A549 treated with RU486 at 1 μM for 4 hours (cell line): ENCODE data around the gene TTLL13. TPM values are rescaled to one million over a fixed set of nuclear protein-coding genes. Genes with fewer than 3 reads are reported as not detected.

Experiments used
- total RNA-seq: library from RNA; stranded (reverse); fragments of 200-300 nt; extraction: Qiagen RNA extraction; gene quantifications from 5 replicates; pipeline ENCODE4 v1.2.3, GENCODE V29; 2022; ENCODE audit warnings: low read depth

Gene TTLL13, protein sequence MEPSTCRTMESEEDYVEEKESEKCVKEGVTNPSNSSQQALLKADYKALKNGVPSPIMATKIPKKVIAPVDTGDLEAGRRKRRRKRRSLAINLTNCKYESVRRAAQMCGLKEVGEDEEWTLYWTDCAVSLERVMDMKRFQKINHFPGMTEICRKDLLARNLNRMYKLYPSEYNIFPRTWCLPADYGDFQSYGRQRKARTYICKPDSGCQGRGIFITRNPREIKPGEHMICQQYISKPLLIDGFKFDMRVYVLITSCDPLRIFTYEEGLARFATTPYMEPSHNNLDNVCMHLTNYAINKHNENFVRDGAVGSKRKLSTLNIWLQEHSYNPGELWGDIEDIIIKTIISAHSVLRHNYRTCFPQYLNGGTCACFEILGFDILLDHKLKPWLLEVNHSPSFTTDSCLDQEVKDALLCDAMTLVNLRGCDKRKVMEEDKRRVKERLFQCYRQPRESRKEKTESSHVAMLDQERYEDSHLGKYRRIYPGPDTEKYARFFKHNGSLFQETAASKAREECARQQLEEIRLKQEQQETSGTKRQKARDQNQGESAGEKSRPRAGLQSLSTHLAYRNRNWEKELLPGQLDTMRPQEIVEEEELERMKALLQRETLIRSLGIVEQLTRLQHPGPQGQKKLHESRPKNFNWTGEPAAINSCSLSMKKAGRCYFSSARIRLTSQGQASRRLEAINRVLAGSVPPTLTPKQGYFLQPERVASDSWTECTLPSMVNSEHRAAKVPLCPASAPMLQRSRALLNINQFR
- 0.27 to 0.61 TPM (median 0.39 TPM) in 4 of 5 replicates, not detected in the other for total RNA-seq

DNA sequence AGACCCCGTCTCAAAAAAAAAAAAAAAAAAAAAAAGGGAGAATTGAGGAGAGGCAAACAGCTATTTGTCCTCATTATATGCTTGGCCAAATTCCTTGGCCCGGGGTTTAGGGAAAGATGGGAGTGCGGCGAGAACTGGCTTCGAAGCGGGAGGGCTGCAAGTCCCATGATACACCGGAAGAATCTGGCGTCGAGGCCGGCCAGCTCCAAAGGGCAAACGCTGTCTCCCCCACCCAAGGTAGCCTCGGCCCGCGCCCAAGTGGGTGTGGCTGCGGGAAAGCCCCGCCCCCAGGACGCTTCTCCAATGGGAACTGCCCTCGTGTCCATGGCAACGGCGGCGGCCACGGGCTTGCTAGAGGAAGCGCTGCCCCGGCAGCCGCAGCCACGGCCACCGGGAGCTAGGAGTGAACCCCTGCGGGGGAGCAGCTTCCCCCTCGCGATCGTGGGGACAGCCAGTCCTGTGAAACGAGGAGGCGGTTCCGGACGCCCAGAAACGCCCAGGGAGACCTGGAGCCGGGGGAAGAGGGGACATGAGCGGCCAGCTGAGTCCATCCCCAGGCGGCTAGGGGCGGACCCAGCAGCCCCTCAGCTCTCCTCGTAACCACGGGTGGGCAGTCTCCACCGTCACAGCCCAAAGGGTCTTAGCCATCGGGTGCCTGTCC is at the start of gene TTLL13:
Gene TTLL13 (plus strand): TSS at position 354 of the 661 bp plus-strand sequence. CDS start 1,075 bp downstream, outside the sequence.

DNA sequence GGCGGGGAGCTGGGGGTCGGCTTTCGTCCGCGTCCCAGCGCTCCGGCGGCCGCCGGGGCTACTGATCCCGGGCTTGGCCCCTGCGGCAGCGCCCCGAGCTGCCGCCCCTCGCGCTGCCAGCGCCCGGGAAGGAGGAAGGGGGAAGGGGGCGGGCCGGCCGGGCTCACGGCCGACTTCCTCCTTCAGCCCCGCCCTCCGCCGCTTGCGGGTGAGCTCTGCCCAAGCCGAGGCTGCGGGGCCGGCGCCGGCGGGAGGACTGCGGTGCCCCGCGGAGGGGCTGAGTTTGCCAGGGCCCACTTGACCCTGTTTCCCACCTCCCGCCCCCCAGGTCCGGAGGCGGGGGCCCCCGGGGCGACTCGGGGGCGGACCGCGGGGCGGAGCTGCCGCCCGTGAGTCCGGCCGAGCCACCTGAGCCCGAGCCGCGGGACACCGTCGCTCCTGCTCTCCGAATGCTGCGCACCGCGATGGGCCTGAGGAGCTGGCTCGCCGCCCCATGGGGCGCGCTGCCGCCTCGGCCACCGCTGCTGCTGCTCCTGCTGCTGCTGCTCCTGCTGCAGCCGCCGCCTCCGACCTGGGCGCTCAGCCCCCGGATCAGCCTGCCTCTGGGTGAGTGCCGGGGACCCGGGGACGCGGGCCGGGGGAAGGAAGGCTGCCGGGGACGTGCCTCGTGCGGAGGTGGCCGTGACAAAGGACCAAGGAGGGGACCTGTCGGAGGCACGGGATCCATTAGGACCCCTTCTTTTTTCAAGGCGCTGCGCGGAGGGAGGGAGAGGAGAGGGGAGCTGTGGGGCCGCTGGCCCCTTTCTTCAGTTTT is 48.0 kb upstream of the TTLL13 start, which contains the start of gene SEMA4B:
Gene SEMA4B (plus strand): TSS at position 201 of the 814 bp plus-strand sequence. CDS start 249 bp downstream, at position 450.

DNA sequence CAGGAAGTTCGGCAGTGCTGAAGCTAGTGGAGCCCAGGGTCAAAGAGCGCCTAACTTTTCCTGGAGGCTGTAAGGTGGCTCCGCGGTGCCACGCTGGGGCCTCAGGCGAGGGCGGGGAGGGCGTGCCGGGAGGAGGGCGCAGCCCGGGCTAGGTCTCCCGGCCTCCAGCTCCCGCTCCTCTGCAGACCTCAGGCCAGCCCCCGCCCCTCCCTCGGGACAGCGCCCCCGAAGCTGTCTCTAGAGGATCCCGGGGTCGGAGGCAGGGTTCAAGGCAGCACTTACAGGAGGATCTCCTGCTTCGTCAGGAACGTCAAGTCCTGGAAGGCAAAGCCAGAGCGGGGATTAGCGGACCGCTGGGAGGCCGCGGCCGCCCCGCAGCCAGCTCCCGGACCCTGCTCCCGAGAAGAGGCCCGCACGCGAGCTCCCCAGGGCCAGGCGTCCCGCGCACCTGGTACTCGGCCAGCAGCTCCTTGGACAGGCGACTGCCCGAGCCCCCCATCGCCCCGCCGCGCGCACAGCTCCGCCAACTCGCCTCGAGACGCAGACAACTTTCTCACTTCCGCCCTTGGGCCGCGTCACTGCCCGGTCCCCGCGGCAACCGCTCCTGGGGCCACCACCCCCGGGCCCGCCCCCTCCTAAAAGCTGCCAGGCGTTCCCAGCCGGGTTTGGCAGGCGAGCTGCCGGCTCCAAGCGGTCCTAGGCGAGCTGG is 15.8 kb upstream of the TTLL13 start, which contains the start of gene CIB1:
Gene CIB1 (minus strand): TSS at position 555 of the 709 bp plus-strand sequence. CDS start 56 bp downstream, at position 499.

DNA sequence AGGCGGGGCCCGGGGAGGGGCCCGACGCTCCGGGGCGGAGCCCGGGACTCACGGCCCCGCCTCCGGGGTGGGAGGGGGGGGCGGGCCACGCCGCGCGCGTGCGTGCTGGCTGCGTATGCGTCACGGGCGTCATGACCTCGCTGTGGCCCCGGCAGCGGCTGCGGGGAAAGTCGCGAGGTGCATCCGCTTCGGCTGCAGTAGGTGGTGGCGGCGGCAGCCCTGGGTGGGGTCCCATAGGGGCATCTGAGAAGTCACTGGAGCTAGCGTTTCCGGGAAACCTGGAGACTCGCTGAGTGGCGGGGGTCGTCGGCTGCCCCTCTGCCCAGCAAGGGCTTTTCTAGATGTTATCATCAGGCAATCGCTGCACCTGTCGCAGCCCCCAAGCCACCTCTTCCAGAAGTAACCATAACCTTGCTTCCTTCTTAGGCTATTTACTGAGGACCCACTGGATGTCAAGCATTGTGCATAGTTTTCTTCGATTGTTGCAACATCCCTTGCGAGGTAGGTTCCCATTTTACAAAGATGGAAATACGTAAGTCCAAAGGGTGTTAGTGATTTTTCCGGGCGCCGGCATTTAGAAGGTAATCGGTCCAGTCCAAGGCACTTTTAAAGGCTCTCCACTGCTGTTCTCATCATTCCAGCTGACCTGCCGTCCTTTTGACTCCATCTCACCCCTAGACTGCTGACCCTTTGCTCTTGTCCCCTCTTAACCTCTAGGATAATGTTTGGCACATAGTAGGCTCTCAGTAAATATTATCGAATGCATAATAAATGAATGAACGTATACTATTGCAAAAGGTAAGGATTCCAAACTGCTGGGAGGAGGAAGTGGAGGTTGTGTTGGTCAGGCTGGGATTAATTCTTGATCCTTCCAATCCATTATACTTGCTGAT is 15.0 kb upstream of the TTLL13 start, which contains the start of gene GDPGP1:
Gene GDPGP1 (plus strand): TSS at position 114 of the 893 bp plus-strand sequence. CDS start 6,700 bp downstream, outside the sequence.

DNA sequence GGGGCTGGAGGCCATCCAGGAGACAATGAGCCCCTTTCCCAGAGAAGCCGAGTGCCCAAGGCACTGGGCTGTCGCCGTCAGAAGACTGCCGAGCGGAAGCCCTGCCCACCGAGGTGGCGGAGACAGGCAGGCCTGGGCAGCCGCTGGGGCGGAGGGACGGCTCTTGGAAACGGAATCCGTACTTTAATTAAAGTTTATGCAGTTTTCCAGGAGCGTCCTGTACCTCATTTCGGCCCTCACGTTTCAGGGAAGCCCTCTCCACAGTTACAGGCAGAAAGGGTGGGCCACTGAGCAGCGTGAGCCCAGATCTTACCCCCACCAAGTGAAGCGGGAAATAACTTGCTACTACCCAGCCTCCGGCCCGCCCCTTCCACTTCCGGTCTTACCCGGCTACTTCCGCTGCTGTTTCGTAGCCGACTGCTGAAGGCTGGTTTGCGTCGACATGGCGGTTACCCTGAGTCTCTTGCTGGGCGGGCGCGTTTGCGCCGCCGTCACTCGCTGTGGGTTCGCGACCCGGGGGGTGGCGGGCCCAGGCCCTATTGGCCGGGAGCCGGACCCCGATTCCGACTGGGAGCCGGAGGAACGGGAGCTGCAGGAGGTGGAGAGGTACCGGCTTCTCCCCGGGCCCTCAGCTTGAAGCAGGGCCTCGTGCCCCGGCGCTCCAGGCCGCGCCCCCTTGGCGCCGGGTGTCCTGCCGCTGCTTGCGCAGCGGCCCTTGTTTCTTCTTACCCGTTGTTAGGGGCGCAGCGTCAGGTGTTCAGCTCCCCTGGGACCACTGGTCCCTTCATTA is 16.1 kb downstream of the TTLL13 start, which contains the start of gene NGRN:
Gene NGRN (plus strand): TSS at position 402 of the 790 bp plus-strand sequence. CDS start 41 bp downstream, at position 443.

Other genes starting within 250 kb of the TTLL13 start
- gene ZNF710, start 248.2 kb upstream of the TTLL13 start, total RNA-seq: 12.9 to 17.3 TPM (median 14.1 TPM) in 5 replicates
- 39.5 to 49.6 TPM (median 43.2 TPM) in 5 replicates for gene IDH2, start 147.1 kb upstream of the TTLL13 start, total RNA-seq
- gene SEMA4B, start 48.2 kb upstream of the TTLL13 start, total RNA-seq: 108 to 162 TPM (median 133 TPM) in 5 replicates
- gene CIB1, start 15.6 kb upstream of the TTLL13 start, total RNA-seq: 190 to 240 TPM (median 228 TPM) in 5 replicates
- 4.4 to 6.5 TPM (median 5.5 TPM) in 5 replicates for gene GDPGP1, start 15.3 kb upstream of the TTLL13 start, total RNA-seq
- gene NGRN, start 16.1 kb downstream of the TTLL13 start, total RNA-seq: 101 to 117 TPM (median 117 TPM) in 5 replicates
- gene ZNF774, start 102.7 kb downstream of the TTLL13 start, total RNA-seq: 0.78 to 1.5 TPM (median 1.3 TPM) in 5 replicates
- 117 to 198 TPM (median 130 TPM) in 5 replicates for gene IQGAP1, start 138.7 kb downstream of the TTLL13 start, total RNA-seq